ENCODE data around the gene RPL10. TPM values are rescaled to one million over a fixed set of nuclear protein-coding genes. Genes with fewer than 3 reads are reported as not detected.

The RPL10 gene
- polyA plus RNA-seq, 1 donor (not counting 4 experiments of a cell fraction or from before 2014, with no cell fraction given), result 2,926 TPM

DNA sequence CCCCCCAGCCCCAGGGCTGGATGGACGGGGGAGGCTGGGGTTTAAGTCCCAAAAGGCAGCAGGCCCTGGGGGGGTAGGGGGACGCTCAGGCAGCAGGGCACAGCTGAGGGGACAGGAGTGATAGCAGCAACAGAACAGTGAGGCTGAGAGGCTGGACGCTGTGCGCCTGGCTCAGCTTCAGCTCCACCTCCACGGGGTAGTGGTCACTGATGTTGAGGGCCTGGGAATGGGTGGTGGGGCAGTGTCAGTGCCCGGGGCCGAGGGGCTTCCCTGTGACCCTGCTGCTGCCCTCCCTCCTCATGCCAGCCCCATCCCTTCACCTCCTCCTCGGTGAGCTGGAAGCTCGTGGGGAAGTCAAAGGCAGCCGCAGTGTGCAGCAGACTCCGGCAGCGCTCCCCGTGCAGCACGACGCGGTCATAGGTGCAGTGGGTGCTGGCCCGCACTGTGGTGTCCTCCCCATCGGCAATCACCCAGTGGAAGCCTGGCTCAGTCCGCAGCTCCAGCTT, 4.5 kb downstream of the RPL10 start:
- Histone ChIP-seq H3K9me1 (ENCODE audit: control insufficient read depth, extremely low read depth, insufficient read depth, low read length) (no peaks in the 10 kb centered on the region), H3K27me3 (ENCODE audit: control insufficient read depth, extremely low read depth, insufficient read depth, low read length) (no peaks in the 10 kb centered on the region), H3K4me3 (ENCODE audit: control insufficient read depth in 2 of 3, extremely low read depth in 1 of 3, insufficient read depth in 2 of 3, low read depth in 1 of 3, low read length in 3 of 3) (no peak overlapping the region), H3K9ac (ENCODE audit: control insufficient read depth, extremely low read depth, insufficient read depth, low read length) (no peak overlapping the region), H4K20me1 (ENCODE audit: control insufficient read depth, extremely low read depth, insufficient read depth, low read length) (no peaks in the 10 kb centered on the region), H3K4me2 (ENCODE audit: control insufficient read depth, extremely low read depth, insufficient read depth, low read depth, low read length) (no peak overlapping the region), H3K36me3 (ENCODE audit: control insufficient read depth in 2 of 2, extremely low read depth in 1 of 2, insufficient read depth in 2 of 2, low read length in 2 of 2) (peaks cover 6 to 18% of the 10 kb centered on the region in 2 experiments), H3K27ac (ENCODE audit: control insufficient read depth, insufficient read depth, low read length) (peak overlapping the region; percentile 4), H2AFZ (ENCODE audit: control insufficient read depth, low read length) (no peak overlapping the region), H3K79me2 (ENCODE audit: control insufficient read depth, insufficient read depth, low read length) (peaks cover 13% of the 10 kb centered on the region), H3K4me1 (ENCODE audit: control insufficient read depth, extremely low read depth, insufficient read depth, low read length) (peaks cover 2% of the 10 kb centered on the region), H3K9me3 (ENCODE audit: control insufficient read depth, low read depth, low read length) (no peaks in the 10 kb centered on the region)
- dilution Hi-C loops (cut with MboI; ENCODE audit: extremely low pct_ligation_motif_present, low sequenced_read_pairs), result no loop called here
- FAIRE-seq (no peak), DNase-seq (ENCODE audit: low read depth, low spot score) (no peak)
- no peak for TF ChIP-seq EZH2 (IDR thresholded peaks at IDR 0.05; ENCODE audit: low read length)
- TF ChIP-seq CTCF (optimal IDR thresholded peaks at IDR 0.05 in 1 of 3, IDR thresholded peaks at IDR 0.05 in 1 of 3, conservative IDR thresholded peaks at IDR 0.05 in 1 of 3; ENCODE audit: extremely low read depth in 1 of 3, insufficient read depth in 2 of 3, low read length in 3 of 3), result no peak

GRCh38 chrX:154403192-154403591, 5.0 kb downstream of the RPL10 start:
- H3K27me3 ChIP-seq (ENCODE audit: control insufficient read depth, extremely low read depth, insufficient read depth, low read length), result no peaks in the 10 kb centered on the region
- FAIRE-seq (no peak), DNase-seq (ENCODE audit: low read depth, low spot score) (no peak)
- peaks cover 13% of the 10 kb centered on the region for H3K79me2 ChIP-seq (ENCODE audit: control insufficient read depth, insufficient read depth, low read length)
- peaks cover 6 to 18% of the 10 kb centered on the region in 2 experiments for H3K36me3 ChIP-seq (ENCODE audit: control insufficient read depth in 2 of 2, extremely low read depth in 1 of 2, insufficient read depth in 2 of 2, low read length in 2 of 2)
- no peak overlapping the region for H2AFZ ChIP-seq (ENCODE audit: control insufficient read depth, low read length)
- no peak overlapping the region for H3K9ac ChIP-seq (ENCODE audit: control insufficient read depth, extremely low read depth, insufficient read depth, low read length)
- H3K27ac ChIP-seq (ENCODE audit: control insufficient read depth, insufficient read depth, low read length), result no peak overlapping the region
- H3K9me1 ChIP-seq (ENCODE audit: control insufficient read depth, extremely low read depth, insufficient read depth, low read length), result no peaks in the 10 kb centered on the region
- no peak overlapping the region for H3K4me3 ChIP-seq (ENCODE audit: control insufficient read depth in 2 of 3, extremely low read depth in 1 of 3, insufficient read depth in 2 of 3, low read depth in 1 of 3, low read length in 3 of 3)
- H4K20me1 ChIP-seq (ENCODE audit: control insufficient read depth, extremely low read depth, insufficient read depth, low read length), result no peaks in the 10 kb centered on the region
- peaks cover 2% of the 10 kb centered on the region for H3K4me1 ChIP-seq (ENCODE audit: control insufficient read depth, extremely low read depth, insufficient read depth, low read length)
- H3K9me3 ChIP-seq (ENCODE audit: control insufficient read depth, low read depth, low read length), result no peaks in the 10 kb centered on the region
- dilution Hi-C loops (cut with MboI; ENCODE audit: extremely low pct_ligation_motif_present, low sequenced_read_pairs), result no loop called here
- no peak overlapping the region for H3K4me2 ChIP-seq (ENCODE audit: control insufficient read depth, extremely low read depth, insufficient read depth, low read depth, low read length)
- no peak for TF ChIP-seq CTCF (optimal IDR thresholded peaks at IDR 0.05 in 1 of 3, IDR thresholded peaks at IDR 0.05 in 1 of 3, conservative IDR thresholded peaks at IDR 0.05 in 1 of 3; ENCODE audit: extremely low read depth in 1 of 3, insufficient read depth in 2 of 3, low read length in 3 of 3)
- no peak for TF ChIP-seq EZH2 (IDR thresholded peaks at IDR 0.05; ENCODE audit: low read length)

Data from keratinocyte (primary cell).